ENCODE measurements around the gene GAB2. TPM values are rescaled to one million over a fixed set of nuclear protein-coding genes. Genes with fewer than 3 reads are reported as not detected.

Gene GAB2
- total and polyA plus RNA-seq, 2 donors (not counting 1 experiment from before 2014, with no cell fraction given), result 5.8 to 85.9 TPM

- Mint-ChIP-seq H3K27ac (no peak overlapping the region), H3K4me3 (no peak overlapping the region), H3K4me1 (peaks cover 18% of the 10 kb centered on the region), H3K27me3 (no peaks in the 10 kb centered on the region), H3K9me3 (ENCODE audit: insufficient read depth) (no peaks in the 10 kb centered on the region)
- Histone ChIP-seq H3K36me3 (replicated peaks in 1 of 2; ENCODE audit: control extremely low read depth in 1 of 2, control insufficient read depth in 1 of 2, extremely low read depth in 1 of 2, insufficient read depth in 2 of 2, low read length in 1 of 2) (peaks cover 0 to 4% of the 10 kb centered on the region in 2 experiments), H3K4me1 (ENCODE audit: control insufficient read depth in 2 of 2, insufficient read depth in 2 of 2, low read length in 2 of 2) (peaks cover 14 to 15% of the 10 kb centered on the region in 2 donors), H3K27me3 (replicated peaks in 1 of 4; ENCODE audit: control extremely low read depth in 1 of 4, control insufficient read depth in 3 of 4, insufficient read depth in 4 of 4, low read length in 3 of 4) (no peaks in the 10 kb centered on the region), H2AFZ (ENCODE audit: insufficient read depth, low read depth, low read length, poor library complexity, severe bottlenecking) (no peak overlapping the region), H3K79me2 (ENCODE audit: control insufficient read depth, insufficient read depth, low read length) (no peaks in the 10 kb centered on the region), H3K27ac (ENCODE audit: low read length in 2 of 2) (no peak overlapping the region), H4K20me1 (ENCODE audit: control insufficient read depth, insufficient read depth, low read length, poor library complexity, severe bottlenecking) (no peaks in the 10 kb centered on the region), H3K9me3 (ENCODE audit: control extremely low read depth in 1 of 3, control insufficient read depth in 2 of 3, insufficient read depth in 1 of 3, low read length in 2 of 3) (peaks cover 0 to 3% (median 0%) of the 10 kb centered on the region in 3 donors), H3K4me2 (replicated peaks; ENCODE audit: low read depth, low read length, poor library complexity, severe bottlenecking) (no peak overlapping the region), H3K4me3 (ENCODE audit: control extremely low read depth in 1 of 5, extremely low read depth in 1 of 5, insufficient read depth in 1 of 5, low read depth in 2 of 5, low read length in 4 of 5) (no peak overlapping the region), H3K9ac (ENCODE audit: low read length) (no peak overlapping the region)
- DNase-seq, result no peak
- TF ChIP-seq EZH2 (IDR thresholded peaks at IDR 0.05; ENCODE audit: borderline replicate concordance, insufficient read depth, low read depth, low read length, poor library complexity, severe bottlenecking) (no peak), CTCF (IDR thresholded peaks at IDR 0.05) (no peak)
- ChIA-PET CTCF (interaction anchor here (1.3 kb wide), 1 partner anchor 17 kb away, joined by 3 read pairs; no protein-coding TSS in a partner anchor), POLR2A (no interaction called here)
- intact Hi-C loops (cut with micrococcal nuclease), result no loop called here
- ATAC-seq (ENCODE audit: low read depth), result no peak
- 87% methylated on average over 9 of the region's 9 CpGs for WGBS (ENCODE audit: insufficient coverage)
These were observed 216.4 kb downstream of the GAB2 start for GRCh38 chr11:78201096-78201818.

DNA sequence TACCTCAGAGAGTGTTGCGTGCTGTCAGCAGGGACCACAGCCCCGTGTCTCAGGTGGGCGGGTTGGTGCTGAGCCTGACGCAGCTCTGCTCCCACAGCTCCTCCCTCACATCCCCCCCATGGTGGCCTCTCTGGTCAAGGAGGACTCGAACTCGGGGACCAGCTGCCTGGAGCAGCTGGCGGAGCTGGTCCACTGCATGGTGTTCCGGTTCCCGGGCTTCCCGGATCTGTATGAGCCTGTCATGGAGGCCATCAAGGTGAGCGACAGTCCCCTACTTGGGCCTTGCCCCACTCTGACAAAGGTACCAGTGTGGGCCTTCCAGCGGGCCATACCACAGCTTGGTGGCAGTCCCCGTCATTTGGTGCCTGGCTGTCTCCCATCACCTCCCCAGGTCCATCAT is 217.1 kb downstream of the GAB2 start:
- POLR2A ChIA-PET, result no interaction called here
- intact Hi-C loops (cut with micrococcal nuclease), result no loop called here
- H3K27me3 Mint-ChIP-seq, result no peaks in the 10 kb centered on the region
- Histone ChIP-seq H3K9ac (ENCODE audit: low read length) (no peak overlapping the region), H3K4me3 (ENCODE audit: control extremely low read depth in 1 of 5, extremely low read depth in 1 of 5, insufficient read depth in 1 of 5, low read depth in 2 of 5, low read length in 4 of 5) (no peak overlapping the region), H2AFZ (ENCODE audit: insufficient read depth, low read depth, low read length, poor library complexity, severe bottlenecking) (no peak overlapping the region), H3K79me2 (ENCODE audit: control insufficient read depth, insufficient read depth, low read length) (no peaks in the 10 kb centered on the region), H3K4me2 (replicated peaks; ENCODE audit: low read depth, low read length, poor library complexity, severe bottlenecking) (no peak overlapping the region), H3K4me1 (ENCODE audit: control insufficient read depth in 2 of 2, insufficient read depth in 2 of 2, low read length in 2 of 2) (peaks cover 14 to 15% of the 10 kb centered on the region in 2 donors), H3K27me3 (replicated peaks in 1 of 4; ENCODE audit: control extremely low read depth in 1 of 4, control insufficient read depth in 3 of 4, insufficient read depth in 4 of 4, low read length in 3 of 4) (no peaks in the 10 kb centered on the region), H3K27ac (ENCODE audit: low read length in 2 of 2) (no peak overlapping the region), H4K20me1 (ENCODE audit: control insufficient read depth, insufficient read depth, low read length, poor library complexity, severe bottlenecking) (no peaks in the 10 kb centered on the region), H3K9me3 (ENCODE audit: control extremely low read depth in 1 of 3, control insufficient read depth in 2 of 3, insufficient read depth in 1 of 3, low read length in 2 of 3) (peaks cover 0 to 3% (median 0%) of the 10 kb centered on the region in 3 donors), H3K36me3 (replicated peaks in 1 of 2; ENCODE audit: control extremely low read depth in 1 of 2, control insufficient read depth in 1 of 2, extremely low read depth in 1 of 2, insufficient read depth in 2 of 2, low read length in 1 of 2) (peaks cover 0 to 4% of the 10 kb centered on the region in 2 experiments)
- TF ChIP-seq CTCF (IDR thresholded peaks at IDR 0.05) (no peak), EZH2 (IDR thresholded peaks at IDR 0.05; ENCODE audit: borderline replicate concordance, insufficient read depth, low read depth, low read length, poor library complexity, severe bottlenecking) (no peak)
- no peak for DNase-seq
- peaks cover 18% of the 10 kb centered on the region for H3K4me1 Mint-ChIP-seq
- CTCF ChIA-PET, result interaction anchor here (1.3 kb wide), 1 partner anchor 17 kb away, joined by 3 read pairs; no protein-coding TSS in a partner anchor
- H3K27ac Mint-ChIP-seq, result no peak overlapping the region
- 98% methylated on average over 13 of the region's 13 CpGs for WGBS (ENCODE audit: insufficient coverage)
- no peaks in the 10 kb centered on the region for H3K9me3 Mint-ChIP-seq (ENCODE audit: insufficient read depth)
- ATAC-seq (ENCODE audit: low read depth), result no peak
- H3K4me3 Mint-ChIP-seq, result no peak overlapping the region
